Activated effector memory CD4-positive, alpha-beta T cell treated with Interleukin-2 at 50 U/mL for 16 hours (primary cell): Measurements from ENCODE around the gene SLC3A2.
"Not testable (repeated sequence)": the region's sequence is repeated elsewhere in the genome, so short reads cannot be mapped to it uniquely, and the experiment has no call there.

Source experiments
- DNase-seq: peaks from one replicate; pipeline ENCODE4 v3.0.0-alpha.2; 2020

Gene SLC3A2

DNA sequence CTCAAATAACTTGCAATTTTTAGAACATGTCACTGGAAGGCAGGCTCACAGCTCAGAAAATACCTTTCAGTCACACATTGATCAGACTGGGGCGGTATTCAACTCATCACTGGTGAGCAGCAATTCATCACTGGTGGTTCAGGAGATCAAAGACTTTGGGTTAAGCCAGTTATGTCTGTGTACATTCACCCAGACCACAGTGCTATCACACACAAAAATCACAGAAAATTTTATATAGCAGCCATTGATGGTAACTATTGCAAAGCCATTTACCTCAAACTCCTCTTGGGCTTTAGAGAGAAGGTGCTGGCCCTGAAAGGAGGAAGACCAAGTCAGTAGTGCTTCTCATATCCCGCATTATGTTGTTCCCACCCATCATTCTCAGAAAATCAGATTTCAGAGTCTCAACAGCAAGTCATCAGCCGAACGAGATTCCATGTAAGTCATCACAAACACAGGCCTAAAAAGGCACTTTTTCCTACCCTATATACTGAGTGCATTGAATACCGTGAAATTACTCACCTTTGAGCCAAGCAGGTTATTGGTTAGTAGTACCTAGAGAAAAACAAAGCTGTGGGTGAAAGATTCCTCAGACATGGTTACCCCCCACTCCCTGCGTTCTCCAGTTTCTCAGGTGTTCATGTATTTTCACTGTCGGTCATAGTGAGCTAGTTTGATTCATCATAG lies 27.3 kb upstream of the SLC3A2 start:
- DNase-seq, result no peak

DNA sequence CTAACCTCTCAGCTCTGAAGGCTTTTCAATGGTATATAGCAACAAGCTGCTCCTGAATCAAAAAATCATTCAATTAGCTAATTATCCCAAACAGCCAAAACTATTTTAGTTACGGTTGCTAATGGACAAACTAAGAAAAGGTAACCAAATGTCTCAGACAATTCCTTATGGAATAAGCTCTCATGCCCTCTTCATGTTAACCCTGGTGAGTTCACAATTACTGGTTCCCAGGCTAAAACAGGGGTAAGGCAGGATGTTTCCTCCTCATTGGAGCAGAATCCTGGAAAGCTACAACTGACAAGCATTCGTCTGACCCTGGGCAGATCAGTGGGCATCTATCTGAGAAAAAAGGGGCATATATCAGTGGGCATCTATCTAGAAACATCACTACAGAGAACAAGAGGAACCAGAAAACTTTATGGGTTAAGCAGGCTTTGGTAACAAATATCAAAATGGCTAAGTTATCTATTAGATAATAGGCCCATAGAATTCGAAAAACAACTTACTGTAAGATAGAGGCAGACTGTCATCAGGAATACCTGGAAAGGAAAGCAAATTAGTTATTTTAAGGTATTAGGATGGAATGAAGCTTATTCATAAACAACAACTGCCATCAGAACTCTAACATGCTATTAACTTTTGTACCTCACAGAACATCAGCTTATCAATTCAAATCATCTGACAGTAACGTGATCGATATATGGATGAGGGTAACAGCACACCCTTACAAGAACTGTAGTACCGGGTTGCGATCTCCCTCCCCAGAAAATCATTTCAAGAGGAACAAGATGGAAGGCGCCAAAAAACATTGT lies 26.5 kb upstream of the SLC3A2 start:
- DNase-seq, result no peak

GRCh38 chr11:62854825-62855570 lies 25.7 kb upstream of the SLC3A2 start:
- DNase-seq, result no peak

- peak; percentile 97 for DNase-seq
These were observed 24.9 kb upstream of the SLC3A2 start for GRCh38 chr11:62855571-62856332.

- no peak for DNase-seq
These were observed 24.3 kb upstream of the SLC3A2 start for GRCh38 chr11:62856333-62856895.

- DNase-seq, result no peak
These were observed 23.1 kb upstream of the SLC3A2 start for GRCh38 chr11:62857541-62857982.

DNA sequence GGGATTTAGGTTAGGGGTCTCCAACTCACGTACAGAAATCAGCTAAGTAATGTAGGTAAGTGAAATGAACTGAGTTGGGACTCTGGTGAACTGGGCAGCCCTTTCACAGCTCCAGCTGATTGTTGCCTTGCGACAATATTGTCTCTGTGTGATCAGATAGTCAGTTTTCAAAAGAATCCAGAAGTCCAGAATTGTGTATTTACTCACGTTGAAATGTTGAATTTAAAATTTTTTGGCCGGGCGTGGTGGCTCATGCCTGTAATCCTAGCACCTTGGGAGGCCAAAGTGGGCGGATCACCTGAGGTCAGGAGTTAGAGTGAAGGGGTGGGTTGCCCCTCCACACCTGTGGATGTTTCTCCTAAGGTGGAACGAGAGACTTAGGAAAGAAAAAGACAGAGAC lies 22.5 kb upstream of the SLC3A2 start:
- no peak for DNase-seq

GRCh38 chr11:62859281-62859703 lies 21.4 kb upstream of the SLC3A2 start:
- DNase-seq, result not testable (repeated sequence)

DNA sequence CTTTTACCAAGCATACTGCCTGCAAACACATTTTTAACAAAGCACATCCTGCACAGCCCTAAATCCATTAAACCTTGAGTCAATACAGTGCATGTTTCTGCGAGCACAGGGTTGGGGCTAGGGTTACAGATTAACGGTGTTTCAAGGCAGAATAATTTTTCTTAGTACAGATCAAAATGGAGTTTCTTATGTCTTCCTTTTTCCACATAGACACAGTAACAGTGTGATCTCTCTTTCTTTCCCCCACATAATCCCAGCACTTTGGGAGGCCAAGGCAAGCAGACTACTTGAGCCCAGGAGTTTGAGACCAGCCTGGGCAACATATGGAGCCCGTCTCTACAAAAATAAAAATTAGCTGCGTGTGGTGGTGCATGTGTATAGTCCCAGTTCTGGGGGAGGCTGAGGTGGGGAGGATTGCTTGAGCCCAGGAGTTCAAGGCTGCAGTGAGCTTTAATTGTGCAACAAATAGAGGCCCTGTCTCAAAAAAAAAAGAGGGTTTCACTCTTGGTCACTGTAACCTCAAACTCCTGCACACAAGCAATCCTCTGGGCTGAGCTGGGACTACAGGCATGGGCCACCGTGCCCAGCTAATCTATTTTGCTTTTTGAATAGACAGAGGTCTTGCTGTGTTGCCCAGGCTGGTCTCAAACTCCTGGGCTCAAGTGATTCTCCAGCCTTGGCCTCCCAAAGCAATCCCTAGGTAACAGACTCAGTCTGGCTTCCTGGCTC lies 19.7 kb upstream of the SLC3A2 start:
- DNase-seq, result no peak

DNA sequence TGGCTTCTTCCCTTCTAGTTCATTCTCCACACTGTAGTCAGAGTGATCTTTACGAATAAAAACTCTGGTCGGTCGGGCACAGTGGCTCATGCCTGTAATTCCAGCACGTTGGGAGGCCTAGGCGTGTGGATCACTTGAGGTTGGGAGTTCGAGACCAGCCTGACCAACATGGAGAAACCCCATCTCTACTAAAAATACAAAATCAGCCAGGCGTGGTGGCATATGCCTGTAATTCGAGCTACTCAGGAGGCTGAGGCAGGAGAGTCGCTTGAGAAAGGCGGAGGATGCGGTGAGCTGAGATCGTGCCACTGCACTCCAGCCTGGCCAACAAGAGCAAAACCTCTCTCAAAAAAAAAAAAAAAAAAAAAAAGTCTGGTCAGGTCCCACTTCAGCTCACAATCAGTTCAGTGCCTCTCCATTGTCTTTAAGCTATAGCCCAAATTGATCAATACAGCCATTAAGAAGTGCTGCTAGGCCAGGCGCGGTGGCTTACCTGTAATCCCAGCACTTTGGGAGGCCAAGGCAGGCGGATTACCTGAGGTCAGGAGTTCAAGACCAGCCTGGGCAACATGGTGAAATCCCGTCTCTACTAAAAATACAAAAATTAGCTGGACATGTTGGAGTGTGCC lies 19.0 kb upstream of the SLC3A2 start:
- not testable (repeated sequence) for DNase-seq

DNA sequence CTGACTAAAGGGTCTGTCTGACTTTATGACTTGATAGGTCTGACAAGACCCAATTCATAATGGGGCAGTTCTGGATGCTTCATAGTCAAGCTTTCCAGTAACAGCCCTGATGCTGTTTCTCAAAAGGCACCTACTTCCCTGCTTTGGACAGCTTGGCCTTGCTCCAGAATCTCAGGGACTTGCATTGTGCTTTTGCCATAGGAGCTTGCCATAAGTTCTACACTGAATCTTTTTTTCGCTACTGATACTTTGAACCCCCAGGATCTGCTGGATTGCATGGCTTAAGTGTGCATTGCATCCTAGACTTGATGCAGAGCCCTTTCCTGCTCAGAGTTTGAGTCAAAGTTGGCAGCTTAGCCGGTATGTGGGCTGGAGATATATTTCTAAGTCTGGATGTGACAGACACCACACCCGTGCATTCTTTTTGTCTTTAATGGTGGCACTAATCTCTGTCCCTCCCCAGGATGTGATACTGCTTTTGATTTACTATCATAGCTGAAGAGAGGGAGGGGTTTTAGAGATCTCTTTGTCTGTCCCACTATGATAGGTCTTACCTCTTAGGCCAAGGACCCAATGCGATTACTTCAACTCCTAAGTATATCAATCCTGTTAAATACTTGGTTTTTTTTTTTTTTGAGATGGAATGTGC lies 16.9 kb upstream of the SLC3A2 start:
- no peak for DNase-seq

DNA sequence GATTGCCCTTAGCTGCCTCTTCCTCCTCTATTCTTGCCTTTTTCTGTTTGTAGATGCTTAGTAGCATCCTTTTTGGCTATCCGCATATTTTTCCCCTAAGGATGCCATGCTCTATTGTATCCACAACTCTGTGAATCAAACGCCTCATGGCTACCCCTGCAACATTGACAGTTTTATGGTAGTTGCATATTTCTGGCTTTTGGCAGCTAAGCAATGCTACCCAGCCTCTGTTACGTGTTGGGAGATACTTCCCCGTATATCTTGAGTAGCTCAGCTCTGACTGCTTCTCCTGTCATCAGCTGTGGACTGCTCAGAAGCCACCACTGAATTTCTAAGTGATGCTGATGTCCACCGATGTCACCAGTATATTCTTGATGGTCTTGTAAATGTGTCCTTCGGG lies 15.1 kb upstream of the SLC3A2 start:
- no peak for DNase-seq

DNA sequence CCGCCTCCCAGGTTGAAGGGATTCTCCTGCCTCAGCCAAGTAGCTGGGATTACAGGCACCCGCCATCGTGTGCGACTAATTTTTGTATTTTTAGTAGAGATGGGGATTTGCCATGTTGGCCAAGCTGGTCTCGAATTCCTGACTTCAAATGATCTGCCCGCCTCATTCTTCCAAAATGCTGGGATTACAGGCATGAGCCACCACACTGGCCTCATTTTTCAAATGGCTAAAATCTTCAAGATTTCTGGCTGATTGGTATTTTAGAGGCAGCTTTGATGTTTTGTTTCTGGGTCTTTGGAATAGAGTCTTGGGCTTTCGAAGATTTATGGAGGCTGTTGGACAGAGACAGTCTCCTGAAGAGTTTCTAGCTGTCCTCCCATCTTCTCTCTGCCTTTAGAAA lies 5.8 kb upstream of the SLC3A2 start:
- DNase-seq, result no peak

GRCh38 chr11:62875698-62876478 lies 4.8 kb upstream of the SLC3A2 start:
- DNase-seq, result no peak

DNA sequence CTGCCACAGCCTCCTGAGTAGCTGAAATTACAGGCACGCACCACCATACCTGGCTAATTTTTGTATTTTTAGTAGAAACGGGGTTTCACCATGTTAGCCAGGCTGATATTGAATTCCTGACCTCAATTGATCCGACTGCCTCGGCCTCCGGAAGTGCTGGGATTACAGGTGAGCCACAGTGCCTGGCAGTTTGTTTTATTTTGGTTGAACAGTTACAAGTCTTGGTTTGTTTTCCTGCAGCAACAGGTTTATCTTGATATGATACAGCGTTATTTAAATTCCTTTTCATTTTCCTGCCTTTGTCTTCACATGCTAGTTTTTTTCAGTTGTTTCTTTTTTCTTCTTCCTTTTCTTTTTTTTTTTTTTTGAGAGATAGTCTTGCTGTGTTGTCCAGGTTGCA lies 4.0 kb upstream of the SLC3A2 start:
- no peak for DNase-seq

GRCh38 chr11:62879235-62879978 lies 1.3 kb upstream of the SLC3A2 start:
- no peak for DNase-seq

GRCh38 chr11:62880231-62880802 lies 379 bp upstream of the SLC3A2 start:
- DNase-seq, result no peak

DNA sequence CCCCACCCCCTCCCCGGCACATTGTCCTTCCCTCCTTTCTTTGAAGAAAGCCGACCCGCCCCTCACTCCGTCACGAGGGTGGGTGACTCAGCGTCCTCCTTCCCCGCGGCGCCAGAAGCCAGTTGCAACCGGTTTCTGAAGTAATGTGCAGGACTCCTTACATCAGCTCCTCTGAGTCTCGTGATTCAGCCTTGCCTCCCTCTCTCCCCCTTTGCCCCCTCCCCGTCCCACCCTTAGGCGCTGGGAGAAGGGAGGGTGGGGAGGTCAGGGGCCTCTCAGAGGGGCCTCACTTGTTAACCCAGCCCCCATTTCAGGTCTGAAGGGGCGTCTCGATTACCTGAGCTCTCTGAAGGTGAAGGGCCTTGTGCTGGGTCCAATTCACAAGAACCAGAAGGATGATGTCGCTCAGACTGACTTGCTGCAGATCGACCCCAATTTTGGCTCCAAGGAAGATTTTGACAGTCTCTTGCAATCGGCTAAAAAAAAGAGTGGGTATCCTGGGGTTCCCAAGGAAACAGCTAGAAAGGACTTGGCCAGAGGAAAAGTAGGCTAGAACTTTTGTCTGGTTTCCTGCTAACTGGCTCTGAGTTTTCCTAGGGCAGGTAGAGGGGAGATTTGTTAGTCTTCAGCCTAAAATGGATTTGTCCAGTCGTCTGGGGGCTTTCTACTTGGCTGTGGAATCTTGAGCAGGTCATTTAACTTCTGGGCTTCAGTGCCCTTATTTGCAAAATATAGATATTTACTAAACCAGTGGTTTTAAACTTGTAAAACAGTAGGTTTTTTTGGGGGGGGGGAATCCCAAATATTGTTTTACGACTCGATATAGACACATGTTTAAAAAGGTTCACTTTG lies 1.1 kb downstream of the SLC3A2 start:
- peak; percentile 91 for DNase-seq
